CD4-positive, alpha-beta memory T cell (primary cell): ENCODE measurements around the gene QKI. TPM values are rescaled to one million over a fixed set of nuclear protein-coding genes. Genes with fewer than 3 reads are reported as not detected.
A peak's percentile ranks its signal among the peaks of the same experiment; 100 is the strongest.

ENCODE experiments used
- CTCF ChIA-PET: fragments of 350-600 bp; sonication (Branson Sonifier 250); formaldehyde crosslinking; loops from one replicate; lab custom pipeline; 2021; ENCODE audit warnings: inconsistent platforms; ENCODE audit not compliant: partially characterized antibody; lab: Charles Lee
- POLR2A ChIA-PET: fragments of 350-600 bp; sonication (Branson Sonifier 250); formaldehyde crosslinking; loops from one replicate; lab custom pipeline; 2021; ENCODE audit not compliant: partially characterized antibody; lab: Charles Lee
- DNase-seq, 5 donors: peaks; one replicate each; pipeline versions ENCODE4 v3.0.0 to v3.0.0-alpha.2; 2020 to 2022; ENCODE audit warnings: mixed read lengths in 1 of 5
- H3K27ac ChIP-seq: one replicate; pipeline ENCODE4 v1.7.0; 2013; ENCODE audit warnings: low read depth, low read length
- H3K27me3 ChIP-seq: 2 replicates; pipeline ENCODE4 v1.7.0; 2013; ENCODE audit warnings: mild to moderate bottlenecking, low read length, moderate library complexity; ENCODE audit not compliant: insufficient read depth
- H3K36me3 ChIP-seq: 2 replicates; pipeline ENCODE4 v1.7.0; 2013; ENCODE audit warnings: mild to moderate bottlenecking, low read length, moderate library complexity; ENCODE audit not compliant: insufficient read depth
- H3K4me1 ChIP-seq: 2 replicates; pipeline ENCODE4 v1.7.0; 2013; ENCODE audit warnings: mild to moderate bottlenecking, low read length, moderate library complexity; ENCODE audit not compliant: insufficient read depth
- H3K4me3 ChIP-seq, 2 donors: one replicate each; pipeline ENCODE4 v1.7.0; 2013; ENCODE audit warnings: low read length in 2 of 2, mild to moderate bottlenecking in 1 of 2
- H3K9me3 ChIP-seq, 2 donors: one replicate each; pipeline ENCODE4 v1.7.0; 2013; ENCODE audit warnings: low read length in 2 of 2, control low read depth in 1 of 2; ENCODE audit not compliant: control insufficient read depth in 1 of 2
- H3K27ac Mint-ChIP-seq, 7 donors: one replicate each; pipeline ENCODE4 v1.8.0; 2020 to 2021; ENCODE audit warnings: mixed read lengths in 7 of 7, mild to moderate bottlenecking in 6 of 7, inconsistent platforms in 3 of 7, moderate library complexity in 3 of 7
- H3K27me3 Mint-ChIP-seq, 2 donors: one replicate each; pipeline ENCODE4 v1.8.0; 2020 to 2021; ENCODE audit warnings: mixed read lengths in 2 of 2
- H3K36me3 Mint-ChIP-seq, 2 donors: one replicate each; pipeline ENCODE4 v1.8.0; 2020 to 2021; ENCODE audit warnings: mixed read lengths in 2 of 2, inconsistent platforms in 1 of 2, mild to moderate bottlenecking in 1 of 2
- H3K4me1 Mint-ChIP-seq, 4 donors: one replicate each; pipeline ENCODE4 v1.8.0; 2020 to 2021; ENCODE audit warnings: mixed read lengths in 4 of 4, mild to moderate bottlenecking in 1 of 4
- H3K4me3 Mint-ChIP-seq, 8 donors: one replicate each; pipeline ENCODE4 v1.8.0; 2020 to 2021; ENCODE audit warnings: mixed read lengths in 8 of 8, mild to moderate bottlenecking in 7 of 8, moderate library complexity in 6 of 8, inconsistent platforms in 3 of 8
- H3K9me3 Mint-ChIP-seq, 8 donors: one replicate each; pipeline ENCODE4 v1.8.0; 2020 to 2021; ENCODE audit warnings: mixed read lengths in 8 of 8, mild to moderate bottlenecking in 5 of 8, inconsistent platforms in 3 of 8, moderate library complexity in 1 of 8
- intact Hi-C: fragments of 100-400 bp; cut with micrococcal nuclease; formaldehyde crosslinking; loops from one replicate; pipeline ENCODE4 v1.15.1; 2023
- polyA plus RNA-seq, 2 donors: library from polyadenylated mRNA; unstranded; fragments of 300-500 nt; fragmentation: Illumina TruSeq; gene quantifications; one replicate each; pipeline ENCODE4 v1.2.3, GENCODE V29; 2021
- total RNA-seq, 2 experiments: library from RNA; stranded (reverse); gene quantifications; one replicate each; pipeline ENCODE4 v1.2.3, GENCODE V29; 2021

The QKI gene
- total and polyA plus RNA-seq, 4 experiments from 2014 or later: 7.7 to 66.4 (median 46.3) TPM

GRCh38 chr6:163599684-163600083, 185.2 kb downstream of the QKI start:
- no peaks in the 10 kb centered on the region for H3K27me3 ChIP-seq
- POLR2A ChIA-PET: no interaction called here
- Mint-ChIP-seq H3K27ac (no peak overlapping the region), H3K27me3 (peaks cover 0 to 1% of the 10 kb centered on the region in 2 donors), H3K4me1 (peaks cover 0 to 4% (median 0%) of the 10 kb centered on the region in 4 donors), H3K36me3 (no peaks in the 10 kb centered on the region), H3K9me3 (peaks cover 0 to 2% (median 0%) of the 10 kb centered on the region in 8 donors), H3K4me3 (no peak overlapping the region)
- no peak overlapping the region for H3K27ac ChIP-seq
- intact Hi-C loops: no loop called here
- no peak overlapping the region for H3K4me3 ChIP-seq
- H3K9me3 ChIP-seq: no peaks in the 10 kb centered on the region
- no peaks in the 10 kb centered on the region for H3K36me3 ChIP-seq
- CTCF ChIA-PET: no interaction called here
- H3K4me1 ChIP-seq: no peaks in the 10 kb centered on the region
- no peak for DNase-seq

GRCh38 chr6:163600331-163600730, 185.8 kb downstream of the QKI start:
- intact Hi-C loops: no loop called here
- H3K27ac Mint-ChIP-seq: no peak overlapping the region
- DNase-seq: no peak
- no peaks in the 10 kb centered on the region for H3K9me3 ChIP-seq
- no peak overlapping the region for H3K4me3 Mint-ChIP-seq
- ChIA-PET CTCF (no interaction called here), POLR2A (no interaction called here)
- peaks cover 0 to 4% (median 0%) of the 10 kb centered on the region in 4 donors for H3K4me1 Mint-ChIP-seq
- no peak overlapping the region for H3K27ac ChIP-seq
- no peaks in the 10 kb centered on the region for H3K36me3 ChIP-seq
- peaks cover 0 to 3% of the 10 kb centered on the region in 2 donors for H3K27me3 Mint-ChIP-seq
- no peaks in the 10 kb centered on the region for H3K27me3 ChIP-seq
- no peaks in the 10 kb centered on the region for H3K9me3 Mint-ChIP-seq
- no peaks in the 10 kb centered on the region for H3K36me3 Mint-ChIP-seq
- H3K4me3 ChIP-seq: no peak overlapping the region
- H3K4me1 ChIP-seq: no peaks in the 10 kb centered on the region

DNA sequence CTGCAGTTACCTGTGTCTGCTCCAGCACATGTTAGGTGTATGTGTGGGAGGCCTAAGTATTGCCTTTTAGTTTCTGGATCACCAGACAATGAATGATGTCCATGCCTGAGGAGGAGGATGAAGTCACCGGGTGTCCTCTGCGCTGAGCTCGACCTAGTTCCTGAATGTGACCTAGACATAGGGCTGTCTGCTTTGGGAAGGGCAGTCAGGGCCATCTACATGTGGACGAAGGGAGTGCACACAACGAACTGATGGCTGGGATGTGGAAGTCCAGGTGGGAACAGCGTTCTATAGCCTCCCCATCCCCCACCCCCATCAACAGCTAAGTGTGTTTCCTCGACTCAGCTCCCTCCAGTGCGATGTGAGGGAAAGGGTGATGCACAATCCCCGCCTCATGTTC, 186.3 kb downstream of the QKI start:
- no peaks in the 10 kb centered on the region for H3K9me3 Mint-ChIP-seq
- no peaks in the 10 kb centered on the region for H3K36me3 Mint-ChIP-seq
- no peak overlapping the region for H3K27ac Mint-ChIP-seq
- no peak for DNase-seq
- peaks cover 0 to 4% (median 0%) of the 10 kb centered on the region in 4 donors for H3K4me1 Mint-ChIP-seq
- Histone ChIP-seq H3K4me1 (no peaks in the 10 kb centered on the region), H3K27ac (no peak overlapping the region), H3K9me3 (no peaks in the 10 kb centered on the region), H3K4me3 (no peak overlapping the region), H3K36me3 (no peaks in the 10 kb centered on the region), H3K27me3 (no peaks in the 10 kb centered on the region)
- POLR2A ChIA-PET: no interaction called here
- intact Hi-C loops: no loop called here
- H3K4me3 Mint-ChIP-seq: no peak overlapping the region
- peaks cover 0 to 5% of the 10 kb centered on the region in 2 donors for H3K27me3 Mint-ChIP-seq
- CTCF ChIA-PET: no interaction called here

- Histone ChIP-seq H3K36me3 (no peaks in the 10 kb centered on the region), H3K4me1 (no peaks in the 10 kb centered on the region), H3K27ac (no peak overlapping the region), H3K4me3 (no peak overlapping the region), H3K9me3 (no peaks in the 10 kb centered on the region), H3K27me3 (no peaks in the 10 kb centered on the region)
- Mint-ChIP-seq H3K27ac (no peak overlapping the region), H3K9me3 (peaks cover 0 to 1% (median 0%) of the 10 kb centered on the region in 8 donors), H3K36me3 (no peaks in the 10 kb centered on the region), H3K27me3 (peaks cover 0 to 4% of the 10 kb centered on the region in 2 donors), H3K4me1 (peaks cover 0 to 4% (median 0%) of the 10 kb centered on the region in 4 donors), H3K4me3 (no peak overlapping the region)
- intact Hi-C loops: no loop called here
- ChIA-PET POLR2A (no interaction called here), CTCF (no interaction called here)
- no peak for DNase-seq
Observed at GRCh38 chr6:163602851-163603250, 188.3 kb downstream of the QKI start.

DNA sequence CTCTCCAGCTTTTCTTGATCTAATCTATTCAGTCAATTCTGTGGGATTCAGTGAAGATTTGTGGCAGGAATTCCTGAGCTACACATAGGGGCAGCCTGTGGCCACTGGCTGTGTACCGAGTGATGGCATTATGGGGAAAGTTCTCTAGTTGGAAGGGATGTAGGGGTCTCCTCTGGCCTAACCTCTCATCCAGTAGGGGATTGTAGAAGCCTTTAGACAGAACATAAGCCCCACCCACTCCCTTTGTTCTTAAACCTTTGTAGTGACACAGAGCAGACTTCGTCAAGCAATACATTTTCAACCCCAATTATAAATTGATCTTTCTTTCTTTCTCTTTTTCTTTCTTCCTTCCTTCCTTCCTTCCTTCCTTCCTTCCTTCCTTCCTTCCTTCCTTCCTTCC, 188.9 kb downstream of the QKI start:
- no peak overlapping the region for H3K4me3 ChIP-seq
- intact Hi-C loops: no loop called here
- no peaks in the 10 kb centered on the region for H3K27me3 ChIP-seq
- no peak overlapping the region for H3K27ac ChIP-seq
- Mint-ChIP-seq H3K4me1 (peaks cover 0 to 4% (median 0%) of the 10 kb centered on the region in 4 donors), H3K4me3 (no peak overlapping the region), H3K27me3 (peaks cover 2 to 4% of the 10 kb centered on the region in 2 donors), H3K9me3 (peaks cover 0 to 2% (median 0%) of the 10 kb centered on the region in 8 donors), H3K36me3 (no peaks in the 10 kb centered on the region), H3K27ac (no peak overlapping the region)
- no peaks in the 10 kb centered on the region for H3K36me3 ChIP-seq
- POLR2A ChIA-PET: no interaction called here
- DNase-seq: no peak
- CTCF ChIA-PET: no interaction called here
- no peaks in the 10 kb centered on the region for H3K4me1 ChIP-seq
- no peaks in the 10 kb centered on the region for H3K9me3 ChIP-seq

- H3K36me3 Mint-ChIP-seq: no peaks in the 10 kb centered on the region
- Histone ChIP-seq H3K4me1 (no peaks in the 10 kb centered on the region), H3K36me3 (no peaks in the 10 kb centered on the region), H3K27ac (no peak overlapping the region), H3K4me3 (no peak overlapping the region), H3K27me3 (no peaks in the 10 kb centered on the region), H3K9me3 (no peaks in the 10 kb centered on the region)
- intact Hi-C loops: no loop called here
- H3K4me3 Mint-ChIP-seq: no peak overlapping the region
- H3K9me3 Mint-ChIP-seq: peaks cover 0 to 2% (median 0%) of the 10 kb centered on the region in 8 donors
- peaks cover 4 to 7% of the 10 kb centered on the region in 2 donors for H3K27me3 Mint-ChIP-seq
- H3K4me1 Mint-ChIP-seq: peaks cover 0 to 4% (median 2%) of the 10 kb centered on the region in 4 donors
- no peak for DNase-seq
- CTCF ChIA-PET: no interaction called here
- POLR2A ChIA-PET: no interaction called here
- no peak overlapping the region for H3K27ac Mint-ChIP-seq
Observed at GRCh38 chr6:163605385-163606097, 191.0 kb downstream of the QKI start.

DNA sequence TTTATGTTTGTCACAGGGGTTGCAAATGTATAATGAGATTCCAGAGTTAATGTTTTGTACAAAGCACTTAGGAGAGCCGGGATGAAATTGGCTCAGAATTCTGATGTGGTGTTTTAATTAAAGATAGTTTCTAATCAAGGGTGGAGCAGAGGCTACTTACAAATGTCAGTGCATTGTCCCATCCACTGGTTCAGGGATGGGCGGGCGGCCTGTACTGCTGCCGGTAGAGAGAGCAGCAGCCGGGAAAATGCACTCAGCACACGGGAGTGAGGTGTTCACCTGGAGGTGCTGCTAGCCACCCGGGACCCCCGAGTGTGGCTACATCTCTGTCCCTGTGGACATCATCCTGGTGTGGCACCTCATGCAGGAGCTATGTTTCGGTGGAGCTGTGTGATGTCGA, 193.3 kb downstream of the QKI start:
- no peaks in the 10 kb centered on the region for H3K36me3 Mint-ChIP-seq
- POLR2A ChIA-PET: no interaction called here
- peak overlapping the region in 1 of 7 donors; percentile 64 for H3K27ac Mint-ChIP-seq

More for the DNA sequence above, 193.3 kb downstream of the QKI start:
- H3K27me3 Mint-ChIP-seq: peaks cover 7 to 10% of the 10 kb centered on the region in 2 donors
- H3K9me3 Mint-ChIP-seq: peaks cover 0 to 2% (median 0%) of the 10 kb centered on the region in 8 donors
- Histone ChIP-seq H3K4me3 (no peak overlapping the region), H3K4me1 (no peaks in the 10 kb centered on the region), H3K9me3 (no peaks in the 10 kb centered on the region), H3K27me3 (no peaks in the 10 kb centered on the region), H3K36me3 (no peaks in the 10 kb centered on the region), H3K27ac (no peak overlapping the region)
- CTCF ChIA-PET: no interaction called here
- no peak overlapping the region for H3K4me3 Mint-ChIP-seq
- intact Hi-C loops: no loop called here
- peaks cover 0 to 4% (median 2%) of the 10 kb centered on the region in 4 donors for H3K4me1 Mint-ChIP-seq
- no peak for DNase-seq
